Stimulated activated CD8-positive, alpha-beta memory T cell treated with anti-CD3 and anti-CD28 coated beads, Interleukin-2, amount 100 ng/mL, for 48 hours (primary cell): Measurements from ENCODE around the gene SKAP2.

ENCODE experiments used
- DNase-seq, 2 donors: peaks; one replicate each; pipeline ENCODE4 v3.0.0-alpha.2; 2020; ENCODE audit warnings: low read depth in 2 of 2

SKAP2 gene

GRCh38 chr7:26696161-26696560 lies 168.2 kb downstream of the SKAP2 start:
- DNase-seq, result no peak

GRCh38 chr7:26694713-26695112 lies 169.7 kb downstream of the SKAP2 start:
- DNase-seq, result no peak

- no peak for DNase-seq
Measured at GRCh38 chr7:26694141-26694540, 170.2 kb downstream of the SKAP2 start.

- no peak for DNase-seq
Measured at GRCh38 chr7:26691886-26692285, 172.5 kb downstream of the SKAP2 start.

GRCh38 chr7:26691406-26691805 lies 173.0 kb downstream of the SKAP2 start:
- no peak for DNase-seq

- DNase-seq, result no peak
Measured at GRCh38 chr7:26690135-26690805, 174.1 kb downstream of the SKAP2 start.

GRCh38 chr7:26688936-26689506 lies 175.4 kb downstream of the SKAP2 start:
- DNase-seq, result no peak

- DNase-seq, result no peak
Measured at GRCh38 chr7:26688388-26688787, 176.0 kb downstream of the SKAP2 start.

GRCh38 chr7:26687032-26687431 lies 177.4 kb downstream of the SKAP2 start:
- no peak for DNase-seq

GRCh38 chr7:26686448-26686981 lies 177.9 kb downstream of the SKAP2 start:
- DNase-seq, result no peak

GRCh38 chr7:26685606-26686005 lies 178.8 kb downstream of the SKAP2 start:
- no peak for DNase-seq

GRCh38 chr7:26684447-26684846 lies 179.9 kb downstream of the SKAP2 start:
- no peak for DNase-seq

GRCh38 chr7:26683277-26683676 lies 181.1 kb downstream of the SKAP2 start:
- no peak for DNase-seq

GRCh38 chr7:26681819-26682418 lies 182.5 kb downstream of the SKAP2 start:
- DNase-seq, result no peak

GRCh38 chr7:26680587-26680986 lies 183.8 kb downstream of the SKAP2 start:
- no peak for DNase-seq

GRCh38 chr7:26675143-26675887 lies 189.1 kb downstream of the SKAP2 start:
- DNase-seq, result no peak

GRCh38 chr7:26673858-26674257 lies 190.5 kb downstream of the SKAP2 start:
- DNase-seq, result no peak

- no peak for DNase-seq
Measured at GRCh38 chr7:26673271-26673670, 191.1 kb downstream of the SKAP2 start.

GRCh38 chr7:26670841-26671240 lies 193.5 kb downstream of the SKAP2 start:
- no peak for DNase-seq

- no peak for DNase-seq
Measured at GRCh38 chr7:26670290-26670689, 194.1 kb downstream of the SKAP2 start.

- no peak for DNase-seq
Measured at GRCh38 chr7:26668821-26669220, 195.6 kb downstream of the SKAP2 start.

GRCh38 chr7:26667514-26668133 lies 196.8 kb downstream of the SKAP2 start:
- DNase-seq, result peak in 1 of 2 donors; percentile 4
